Hindlimb muscle (tissue), 1 donor: ENCODE measurements around the gene JCAD. TPM values are rescaled to one million over a fixed set of nuclear protein-coding genes. Genes with fewer than 3 reads are reported as not detected.
"Not testable (repeated sequence)": the region's sequence is repeated elsewhere in the genome, so short reads cannot be mapped to it uniquely, and the experiment has no call there.

Experiments used
- DNase-seq: peaks from one replicate; pipeline ENCODE4 v3.0.0-alpha.2; 2013
- polyA plus RNA-seq: library from polyadenylated mRNA; unstranded; fragments of 120-200 nt; gene quantifications from one replicate; pipeline ENCODE4 v1.2.1, GENCODE V29; 2013; ENCODE audit not compliant: insufficient read length

The JCAD gene, protein sequence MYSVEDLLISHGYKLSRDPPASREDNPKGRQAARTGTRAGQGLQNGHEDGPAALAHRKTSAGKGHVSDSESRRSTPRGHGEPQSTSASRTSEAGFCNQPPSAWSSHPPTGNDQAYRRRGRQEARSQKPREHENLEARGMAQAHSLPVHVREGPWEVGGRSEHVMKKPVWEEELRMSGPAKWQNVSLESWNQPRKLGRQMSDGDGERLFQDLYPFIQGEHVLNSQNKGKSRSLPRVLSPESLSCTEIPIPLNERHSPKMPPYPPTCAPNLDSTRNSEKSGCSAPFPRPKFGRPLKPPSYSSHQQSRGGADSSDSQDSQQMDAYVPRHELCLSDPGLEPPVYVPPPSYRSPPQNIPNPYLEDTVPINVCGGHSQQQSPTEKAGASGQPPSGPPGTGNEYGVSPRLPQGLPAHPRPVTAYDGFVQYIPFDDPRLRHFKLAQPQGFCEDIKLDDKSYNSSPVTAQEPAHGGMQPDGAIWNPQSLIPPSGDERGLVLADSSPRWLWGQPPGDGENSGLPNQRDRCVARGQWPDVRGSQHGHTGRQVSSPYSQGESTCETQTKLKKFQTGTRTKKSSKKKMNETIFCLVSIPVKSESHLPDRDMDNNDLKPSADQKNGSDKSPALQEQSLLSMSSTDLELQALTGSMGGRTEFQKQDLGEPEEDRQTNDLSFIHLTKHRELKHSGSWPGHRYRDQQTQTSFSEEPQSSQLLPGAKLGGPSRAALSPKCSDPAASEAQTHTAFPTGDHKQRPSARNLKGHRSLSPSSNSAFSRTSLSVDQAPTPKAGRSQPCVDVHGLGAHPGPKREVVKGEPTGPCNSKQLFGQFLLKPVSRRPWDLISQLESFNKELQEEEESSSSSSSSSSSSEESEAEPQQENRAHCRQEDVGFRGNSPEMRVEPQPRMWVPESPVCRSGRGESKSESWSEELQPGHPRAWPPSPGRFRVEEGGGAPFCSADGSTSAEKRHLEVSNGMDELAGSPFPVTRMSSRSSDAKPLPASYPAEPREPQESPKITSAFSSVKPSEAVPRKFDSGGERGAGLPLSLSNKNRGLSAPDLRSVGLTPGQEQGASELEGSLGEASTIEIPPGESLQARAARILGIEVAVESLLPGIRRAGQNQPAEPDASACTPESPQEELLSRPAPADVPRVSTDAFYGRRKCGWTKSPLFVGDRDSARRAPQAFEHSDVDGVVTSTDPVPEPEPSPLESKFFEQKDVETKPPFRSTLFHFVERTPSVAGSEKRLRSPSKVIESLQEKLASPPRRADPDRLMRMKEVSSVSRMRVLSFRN (N-terminal part only)
- 22.9 TPM for polyA plus RNA-seq

- peak; percentile 49 for DNase-seq
Measured at GRCh38 chr10:30059209-30060107, at the start of gene JCAD. TSS of gene JCAD (minus strand) at chr10:30059586. CDS start at chr10:30047812, 11,774 bp downstream.

GRCh38 chr10:30106987-30107386 is 47.6 kb upstream of the JCAD start:
- no peak for DNase-seq

DNA sequence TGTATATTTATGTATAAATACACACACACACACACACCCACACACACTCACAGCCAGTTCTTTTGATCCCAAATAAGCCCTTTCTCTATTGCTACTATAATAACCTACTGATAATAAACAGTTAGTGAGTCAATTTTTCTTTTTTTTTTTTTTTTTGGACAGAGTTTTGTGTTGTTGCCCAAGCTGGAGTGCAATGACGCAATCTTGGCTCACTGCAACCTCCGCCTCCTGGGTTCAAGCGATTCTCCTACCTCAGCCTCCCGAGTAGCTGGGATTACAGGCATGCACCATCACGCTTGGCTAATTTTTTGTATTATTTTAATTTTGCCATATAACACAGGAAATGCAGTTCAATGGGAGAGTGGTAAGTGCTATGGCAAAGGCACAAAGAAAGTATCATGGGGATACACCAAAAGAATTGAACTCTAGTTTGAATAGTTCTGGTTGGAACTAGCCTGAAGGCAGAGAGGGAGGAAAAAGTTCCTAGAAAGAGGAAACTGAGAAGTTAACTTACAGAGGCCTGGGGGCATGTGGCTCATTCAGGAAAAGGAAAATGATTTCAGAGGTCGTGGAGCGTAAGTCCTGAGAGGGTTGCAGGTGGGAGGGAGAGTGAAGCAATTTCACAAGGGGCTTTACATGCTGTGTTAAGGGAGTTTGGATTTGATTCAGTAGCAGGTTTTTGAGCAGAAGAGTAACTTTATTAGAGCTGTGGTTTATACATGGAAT is 44.4 kb upstream of the JCAD start:
- DNase-seq: no peak

DNA sequence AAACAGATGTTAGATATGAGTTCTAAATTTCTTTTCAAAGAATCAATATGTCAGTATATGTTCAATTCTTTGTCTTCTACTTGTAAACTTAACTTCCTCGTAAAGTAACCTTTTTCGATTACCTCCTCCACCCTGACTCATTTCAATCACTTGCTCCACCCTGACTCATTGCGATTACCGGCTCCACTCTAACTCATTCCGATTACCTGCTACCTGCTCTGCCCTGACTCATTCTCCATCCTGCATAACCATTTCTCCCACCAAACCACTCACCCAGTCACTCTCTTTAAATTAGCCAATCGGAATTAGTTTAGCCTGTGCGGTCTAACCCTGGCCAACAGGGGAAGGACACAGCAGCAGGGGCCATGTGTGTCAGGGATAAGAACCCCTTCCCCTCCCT is 40.3 kb upstream of the JCAD start:
- not testable (repeated sequence) for DNase-seq

DNA sequence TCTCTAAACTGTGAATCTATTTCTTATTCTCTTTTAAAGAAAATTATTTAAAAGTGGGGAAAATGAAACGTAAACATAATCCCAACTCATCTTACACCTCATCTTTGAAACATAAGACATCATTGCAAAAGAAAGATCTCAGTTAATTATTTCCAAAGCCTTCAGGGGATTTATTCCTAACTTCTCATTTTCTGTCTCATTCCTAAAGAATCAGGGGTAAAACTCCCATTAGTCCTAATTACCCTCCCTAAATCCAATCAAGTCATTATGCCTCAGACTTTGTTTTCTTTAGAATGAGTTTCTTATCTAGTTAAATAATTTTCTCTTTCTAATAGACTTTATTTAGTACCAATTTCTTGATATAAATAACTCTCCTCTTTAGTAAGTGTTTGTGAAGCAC is 39.7 kb upstream of the JCAD start:
- DNase-seq: no peak

GRCh38 chr10:30098629-30099028 is 39.2 kb upstream of the JCAD start:
- DNase-seq: no peak

DNA sequence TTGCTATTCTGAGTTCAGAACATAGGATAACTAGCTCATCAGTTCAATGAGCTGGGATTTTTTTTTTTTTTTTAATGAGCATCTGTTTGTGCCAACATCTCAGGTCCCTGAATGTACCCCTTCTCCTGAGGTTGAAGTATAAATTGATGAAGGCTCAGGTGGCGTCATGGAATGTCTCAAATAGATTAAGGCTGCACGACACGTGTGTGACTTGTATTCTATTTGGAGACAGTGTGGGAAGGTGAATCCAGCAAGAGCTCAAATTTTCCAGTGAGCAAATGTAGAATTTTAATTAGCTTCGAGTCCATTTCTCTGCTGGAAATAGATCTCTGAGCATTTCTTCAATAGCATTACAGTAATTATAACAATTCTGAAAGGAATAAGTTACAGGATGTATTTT is 37.2 kb upstream of the JCAD start:
- DNase-seq: no peak

GRCh38 chr10:30095631-30096422 is 36.4 kb upstream of the JCAD start:
- no peak for DNase-seq

GRCh38 chr10:30094601-30095000 is 35.2 kb upstream of the JCAD start:
- no peak for DNase-seq

- no peak for DNase-seq
Measured at GRCh38 chr10:30093303-30093950, 34.0 kb upstream of the JCAD start.

GRCh38 chr10:30092151-30092790 is 32.9 kb upstream of the JCAD start:
- DNase-seq: no peak

GRCh38 chr10:30091136-30091535 is 31.8 kb upstream of the JCAD start:
- no peak for DNase-seq

- DNase-seq: no peak
Measured at GRCh38 chr10:30088178-30088577, 28.8 kb upstream of the JCAD start.

- no peak for DNase-seq
Measured at GRCh38 chr10:30083934-30084333, 24.5 kb upstream of the JCAD start.

- DNase-seq: no peak
Measured at GRCh38 chr10:30081182-30081581, 21.8 kb upstream of the JCAD start.

- no peak for DNase-seq
Measured at GRCh38 chr10:30080161-30080560, 20.8 kb upstream of the JCAD start.

GRCh38 chr10:30079408-30079807 is 20.0 kb upstream of the JCAD start:
- no peak for DNase-seq

GRCh38 chr10:30075481-30075880 is 16.1 kb upstream of the JCAD start:
- no peak for DNase-seq

GRCh38 chr10:30074933-30075332 is 15.5 kb upstream of the JCAD start:
- DNase-seq: no peak
